ENCODE measurements around the gene CYS1. TPM values are rescaled to one million over a fixed set of nuclear protein-coding genes. Genes with fewer than 3 reads are reported as not detected.

CYS1 gene
- total RNA-seq, 1 experiment from 2014 or later, result 3.7 TPM

DNA sequence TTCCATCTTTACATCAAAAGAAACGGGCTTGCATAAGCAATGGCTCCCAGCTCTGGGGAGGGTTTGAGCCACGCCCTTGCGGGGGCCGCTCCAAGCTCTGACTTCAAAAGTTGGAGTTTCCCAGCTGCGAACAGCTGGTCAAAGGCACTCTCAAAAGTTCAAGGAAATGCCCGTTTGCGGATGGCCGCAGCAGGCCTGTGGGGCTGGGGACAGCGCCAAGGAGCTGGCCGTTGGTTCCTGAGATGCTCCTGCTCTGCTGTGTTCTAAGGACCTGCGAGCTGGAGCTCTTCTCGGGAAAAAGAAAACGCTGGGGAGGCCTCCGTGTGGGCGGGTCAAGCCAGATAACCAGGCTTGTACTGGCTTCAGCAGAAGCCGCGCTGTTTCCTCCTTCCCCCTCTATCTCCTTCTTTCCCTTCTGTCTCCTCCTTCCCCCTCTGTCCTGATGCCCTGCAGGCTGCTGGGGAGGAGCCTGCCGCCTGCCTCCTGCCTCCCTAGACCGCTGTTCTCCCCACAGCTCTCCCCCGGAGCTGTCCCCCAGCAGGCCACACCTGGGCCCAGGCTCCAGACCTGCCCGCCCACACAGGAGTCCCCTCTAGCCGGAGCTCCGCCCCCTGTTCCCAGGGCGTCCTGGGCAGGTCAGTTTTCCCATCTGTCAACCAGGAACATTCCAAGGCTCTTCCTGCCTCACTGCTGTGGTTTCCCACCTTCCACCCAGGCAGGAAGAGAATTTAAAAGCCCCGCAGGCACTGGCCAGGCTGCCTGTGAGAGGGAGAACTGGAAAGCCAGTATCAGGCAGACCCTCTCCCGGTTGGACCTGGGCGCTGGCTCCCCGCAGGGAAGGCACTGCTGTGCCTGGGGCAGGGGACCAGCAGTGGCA lies 22.7 kb downstream of the CYS1 start:
- Histone ChIP-seq H3K27ac (ENCODE audit: low read depth, low read length) (peak overlapping the region; percentile 54), H2AFZ (ENCODE audit: low read depth, low read length, poor library complexity, severe bottlenecking) (peak overlapping the region; percentile 34), H3K9me2 (ENCODE audit: insufficient read depth) (no peaks in the 10 kb centered on the region), H3K4me2 (ENCODE audit: low read length) (peak overlapping the region; percentile 77), H4K20me1 (ENCODE audit: insufficient read depth) (no peaks in the 10 kb centered on the region), H3K4me3 (replicated peaks in 1 of 2; ENCODE audit: low read depth in 1 of 2, low read length in 2 of 2) (peak overlapping the region; percentile 39 to 50), H3K4me1 (ENCODE audit: control insufficient read depth in 1 of 2, insufficient read depth in 2 of 2, low read length in 2 of 2) (peaks cover 17 to 20% of the 10 kb centered on the region in 2 experiments), H3K9me3 (ENCODE audit: control insufficient read depth in 1 of 2, insufficient read depth in 1 of 2, low read depth in 1 of 2, low read length in 2 of 2) (no peaks in the 10 kb centered on the region), H3K36me3 (ENCODE audit: control insufficient read depth in 1 of 2, insufficient read depth in 2 of 2, low read length in 2 of 2) (peaks cover 0 to 4% of the 10 kb centered on the region in 2 experiments; a peak in 1 of 4 replicates), H3K9ac (ENCODE audit: low read length) (peak overlapping the region; percentile 42), H3K27me3 (ENCODE audit: insufficient read depth, low read length) (no peaks in the 10 kb centered on the region), H3K79me2 (ENCODE audit: insufficient read depth, low read length) (no peaks in the 10 kb centered on the region)
- TF ChIP-seq CBX3 (IDR thresholded peaks at IDR 0.05; ENCODE audit: low read depth) (no peak), EGR1 (IDR thresholded peaks at IDR 0.05; ENCODE audit: low read depth) (peak; percentile 87), SIN3A (IDR thresholded peaks at IDR 0.05; ENCODE audit: low read depth) (0 out of 2 replicates have a peak, but pooled peaks have one; percentile 28), POLR2AphosphoS5 (IDR thresholded peaks at IDR 0.05; ENCODE audit: low read depth, low read length) (peak; percentile 64)
- ChIA-PET POLR2A (interaction anchor here (1.0 kb wide), 1 partner anchor 214 kb away, joined by 3 read pairs; the partner anchor contains the start of gene TAF1B), RAD21 (ENCODE audit: low non-redundant PET in 1 of 2, low total read pairs in 2 of 2, uncharacterized antibody in 2 of 2, unreplicated experiment in 2 of 2) (interaction anchor here (0.9 to 1.0 kb wide), 2 partner anchors 40 to 258 kb away, joined by 3 read pairs; no protein-coding TSS in a partner anchor), CTCF (interaction anchor here (0.5 to 2.3 kb wide), 16 partner anchors 9 to 636 kb away, joined by 3 to 20 read pairs (median 5); no protein-coding TSS in a partner anchor)
- intact Hi-C loops (cut with micrococcal nuclease), result no loop called here
- BruUV-seq (replicated peaks), result no TSS peak
- peak; percentile 96 for ATAC-seq
- no peak for DNase-seq (ENCODE audit: low read depth, low spot score)

DNA sequence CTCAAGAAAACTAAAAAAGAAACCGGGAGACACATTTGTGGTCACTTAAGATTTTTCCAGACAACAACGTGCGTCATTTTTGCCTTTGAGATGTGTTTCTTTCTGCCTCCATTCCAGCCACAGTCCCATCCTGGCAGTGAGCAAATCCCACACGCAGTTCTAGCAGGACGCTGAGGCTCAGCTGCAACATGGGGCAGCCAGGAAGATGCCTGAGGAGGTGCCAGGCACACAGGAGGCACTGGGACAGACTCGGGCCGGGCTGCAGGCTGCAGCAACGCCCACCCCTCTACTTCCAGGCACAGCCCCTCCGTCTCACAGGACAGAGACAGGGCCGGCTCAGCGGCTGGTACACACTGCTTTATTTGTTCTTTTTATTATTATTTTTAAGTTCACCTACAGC lies 23.8 kb downstream of the CYS1 start:
- ChIA-PET RAD21 (ENCODE audit: low non-redundant PET in 1 of 2, low total read pairs in 2 of 2, uncharacterized antibody in 2 of 2, unreplicated experiment in 2 of 2) (no interaction called here), POLR2A (no interaction called here), CTCF (interaction anchor here (1.2 to 2.3 kb wide), 6 partner anchors 8 to 352 kb away, joined by 3 to 20 read pairs (median 9); no protein-coding TSS in a partner anchor)
- TF ChIP-seq, protein P1, sequence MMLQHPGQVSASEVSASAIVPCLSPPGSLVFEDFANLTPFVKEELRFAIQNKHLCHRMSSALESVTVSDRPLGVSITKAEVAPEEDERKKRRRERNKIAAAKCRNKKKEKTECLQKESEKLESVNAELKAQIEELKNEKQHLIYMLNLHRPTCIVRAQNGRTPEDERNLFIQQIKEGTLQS (IDR thresholded peaks at IDR 0.05), result no peak
- TF ChIP-seq, protein P2, sequence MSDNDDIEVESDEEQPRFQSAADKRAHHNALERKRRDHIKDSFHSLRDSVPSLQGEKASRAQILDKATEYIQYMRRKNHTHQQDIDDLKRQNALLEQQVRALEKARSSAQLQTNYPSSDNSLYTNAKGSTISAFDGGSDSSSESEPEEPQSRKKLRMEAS (IDR thresholded peaks at IDR 0.05), result no peak
- TF ChIP-seq, protein P3, sequence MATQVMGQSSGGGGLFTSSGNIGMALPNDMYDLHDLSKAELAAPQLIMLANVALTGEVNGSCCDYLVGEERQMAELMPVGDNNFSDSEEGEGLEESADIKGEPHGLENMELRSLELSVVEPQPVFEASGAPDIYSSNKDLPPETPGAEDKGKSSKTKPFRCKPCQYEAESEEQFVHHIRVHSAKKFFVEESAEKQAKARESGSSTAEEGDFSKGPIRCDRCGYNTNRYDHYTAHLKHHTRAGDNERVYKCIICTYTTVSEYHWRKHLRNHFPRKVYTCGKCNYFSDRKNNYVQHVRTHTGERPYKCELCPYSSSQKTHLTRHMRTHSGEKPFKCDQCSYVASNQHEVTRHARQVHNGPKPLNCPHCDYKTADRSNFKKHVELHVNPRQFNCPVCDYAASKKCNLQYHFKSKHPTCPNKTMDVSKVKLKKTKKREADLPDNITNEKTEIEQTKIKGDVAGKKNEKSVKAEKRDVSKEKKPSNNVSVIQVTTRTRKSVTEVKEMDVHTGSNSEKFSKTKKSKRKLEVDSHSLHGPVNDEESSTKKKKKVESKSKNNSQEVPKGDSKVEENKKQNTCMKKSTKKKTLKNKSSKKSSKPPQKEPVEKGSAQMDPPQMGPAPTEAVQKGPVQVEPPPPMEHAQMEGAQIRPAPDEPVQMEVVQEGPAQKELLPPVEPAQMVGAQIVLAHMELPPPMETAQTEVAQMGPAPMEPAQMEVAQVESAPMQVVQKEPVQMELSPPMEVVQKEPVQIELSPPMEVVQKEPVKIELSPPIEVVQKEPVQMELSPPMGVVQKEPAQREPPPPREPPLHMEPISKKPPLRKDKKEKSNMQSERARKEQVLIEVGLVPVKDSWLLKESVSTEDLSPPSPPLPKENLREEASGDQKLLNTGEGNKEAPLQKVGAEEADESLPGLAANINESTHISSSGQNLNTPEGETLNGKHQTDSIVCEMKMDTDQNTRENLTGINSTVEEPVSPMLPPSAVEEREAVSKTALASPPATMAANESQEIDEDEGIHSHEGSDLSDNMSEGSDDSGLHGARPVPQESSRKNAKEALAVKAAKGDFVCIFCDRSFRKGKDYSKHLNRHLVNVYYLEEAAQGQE (IDR thresholded peaks at IDR 0.05; ENCODE audit: low read depth), result no peak
- TF ChIP-seq EZH2phosphoT487 (IDR thresholded peaks at IDR 0.05; ENCODE audit: borderline replicate concordance), result no peak
- DNase-seq (ENCODE audit: low read depth, low spot score) (no peak), ATAC-seq (no peak)
- peaks cover 17 to 20% of the 10 kb centered on the region in 2 experiments for H3K4me1 ChIP-seq (ENCODE audit: control insufficient read depth in 1 of 2, insufficient read depth in 2 of 2, low read length in 2 of 2)
- H2AFZ ChIP-seq (ENCODE audit: low read depth, low read length, poor library complexity, severe bottlenecking), result no peak overlapping the region
- H3K36me3 ChIP-seq (ENCODE audit: control insufficient read depth in 1 of 2, insufficient read depth in 2 of 2, low read length in 2 of 2), result peaks cover 0 to 4% of the 10 kb centered on the region in 2 experiments; a peak in 1 of 4 replicates
- H3K9me2 ChIP-seq (ENCODE audit: insufficient read depth), result no peaks in the 10 kb centered on the region
- H3K27ac ChIP-seq (ENCODE audit: low read depth, low read length), result no peak overlapping the region; the same call in 1 of the 2 replicates
- H3K4me3 ChIP-seq (replicated peaks in 1 of 2; ENCODE audit: low read depth in 1 of 2, low read length in 2 of 2), result peak overlapping the region in 1 of 2 experiments; percentile 50; a peak in 2 of 4 replicates
- no peak overlapping the region for H3K9ac ChIP-seq (ENCODE audit: low read length)
- intact Hi-C loops (cut with micrococcal nuclease), result no loop called here
- H3K4me2 ChIP-seq (ENCODE audit: low read length), result peak overlapping the region; percentile 77
- BruUV-seq (replicated peaks), result no TSS peak
- H3K27me3 ChIP-seq (ENCODE audit: insufficient read depth, low read length), result no peaks in the 10 kb centered on the region
- H3K9me3 ChIP-seq (ENCODE audit: control insufficient read depth in 1 of 2, insufficient read depth in 1 of 2, low read depth in 1 of 2, low read length in 2 of 2), result no peaks in the 10 kb centered on the region
- H3K79me2 ChIP-seq (ENCODE audit: insufficient read depth, low read length), result no peaks in the 10 kb centered on the region
- no peaks in the 10 kb centered on the region for H4K20me1 ChIP-seq (ENCODE audit: insufficient read depth)
